Hematopoietic multipotent progenitor cell treated with erythropoietin and hydrocortisone succinate and interleukin-3 and kit ligand, for 8 days (in vitro differentiated cells): ENCODE measurements around the gene HPCAL1.

Experiments
- DNase-seq: peaks from one replicate; pipeline ENCODE4 v3.0.0-alpha.2; 2015

The HPCAL1 gene

GRCh38 chr2:10392951-10393639, 90.4 kb downstream of the HPCAL1 start:
- DNase-seq: peak; percentile 77

- DNase-seq: no peak
Observed at GRCh38 chr2:10393640-10393982, 90.9 kb downstream of the HPCAL1 start.

- no peak for DNase-seq
Observed at GRCh38 chr2:10395893-10396292, 93.2 kb downstream of the HPCAL1 start.

GRCh38 chr2:10396464-10396863, 93.8 kb downstream of the HPCAL1 start:
- DNase-seq: no peak

- no peak for DNase-seq
Observed at GRCh38 chr2:10397297-10397875, 94.7 kb downstream of the HPCAL1 start.

GRCh38 chr2:10397878-10398277, 95.2 kb downstream of the HPCAL1 start:
- no peak for DNase-seq

GRCh38 chr2:10398496-10398895, 95.8 kb downstream of the HPCAL1 start:
- peak; percentile 12 for DNase-seq

GRCh38 chr2:10399358-10399757, 96.7 kb downstream of the HPCAL1 start:
- DNase-seq: no peak

GRCh38 chr2:10400002-10400401, 97.3 kb downstream of the HPCAL1 start:
- no peak for DNase-seq

GRCh38 chr2:10400568-10400977, 97.9 kb downstream of the HPCAL1 start:
- DNase-seq: peak; percentile 77

GRCh38 chr2:10400978-10401951, 98.6 kb downstream of the HPCAL1 start:
- DNase-seq: no peak

- DNase-seq: peak; percentile 35
Observed at GRCh38 chr2:10402062-10402585, 99.4 kb downstream of the HPCAL1 start.

GRCh38 chr2:10402653-10403215, 100.0 kb downstream of the HPCAL1 start:
- DNase-seq: no peak

GRCh38 chr2:10404324-10405143, 101.8 kb downstream of the HPCAL1 start:
- no peak for DNase-seq

- no peak for DNase-seq
Observed at GRCh38 chr2:10405448-10405847, 102.7 kb downstream of the HPCAL1 start.

- DNase-seq: no peak
Observed at GRCh38 chr2:10406016-10406415, 103.3 kb downstream of the HPCAL1 start.

GRCh38 chr2:10406491-10407188, 103.9 kb downstream of the HPCAL1 start:
- DNase-seq: no peak

- DNase-seq: no peak
Observed at GRCh38 chr2:10407432-10407831, 104.7 kb downstream of the HPCAL1 start.

GRCh38 chr2:10407841-10408648, 105.3 kb downstream of the HPCAL1 start:
- peak; percentile 64 for DNase-seq
